GM18502 (cell line): ENCODE data around the gene SEC11A.
"Not testable (repeated sequence)": the region's sequence is repeated elsewhere in the genome, so short reads cannot be mapped to it uniquely, and the experiment has no call there.

ENCODE experiments used
- ATAC-seq: cut with Tn5 transposase; IDR thresholded peaks from one replicate; pipeline ENCODE4 v1.9.1; 2021; ENCODE audit warnings: mild to moderate bottlenecking; ENCODE audit not compliant: unreplicated experiment, poor library complexity

SEC11A gene

DNA sequence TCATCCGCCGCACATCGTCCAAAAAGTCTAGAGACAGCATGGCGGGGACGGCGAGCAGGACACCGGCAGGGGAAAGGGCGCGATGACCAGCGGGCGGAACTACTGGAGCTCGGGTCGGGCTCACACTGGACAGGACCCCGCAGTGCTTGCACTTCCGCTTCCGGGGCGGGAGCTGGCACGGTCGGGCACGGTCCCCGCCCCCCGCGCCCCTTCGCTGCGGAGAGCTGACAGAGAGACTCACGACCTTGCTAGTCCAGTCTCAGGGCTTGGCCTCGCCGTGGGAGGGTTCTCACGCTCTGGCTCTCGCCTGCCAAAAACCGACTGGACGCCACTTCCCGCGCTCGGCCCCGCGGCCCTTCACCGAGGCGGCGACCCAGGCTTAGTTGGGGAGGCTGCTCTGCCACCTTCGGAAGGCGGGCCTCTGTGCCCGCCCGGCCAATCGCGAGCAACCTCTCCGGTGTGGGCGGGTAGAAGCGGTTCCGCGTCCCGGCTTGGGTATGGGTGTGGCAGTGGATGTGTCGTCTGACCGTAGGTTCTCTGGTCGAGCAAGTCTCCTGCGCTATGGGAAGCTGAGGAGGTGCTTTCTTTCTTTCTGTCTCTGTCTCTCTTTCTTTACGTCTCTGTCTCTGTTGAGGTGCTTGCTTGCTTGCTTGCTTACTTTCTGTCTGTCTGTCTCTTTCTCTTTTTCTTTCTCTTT is at the start of gene SEC11A:
Gene SEC11A, minus strand, starts transcription at position 104 of the 697 bp plus-strand sequence. Its CDS starts 64 bp downstream, at position 40.
- ATAC-seq, result peak; percentile 96

DNA sequence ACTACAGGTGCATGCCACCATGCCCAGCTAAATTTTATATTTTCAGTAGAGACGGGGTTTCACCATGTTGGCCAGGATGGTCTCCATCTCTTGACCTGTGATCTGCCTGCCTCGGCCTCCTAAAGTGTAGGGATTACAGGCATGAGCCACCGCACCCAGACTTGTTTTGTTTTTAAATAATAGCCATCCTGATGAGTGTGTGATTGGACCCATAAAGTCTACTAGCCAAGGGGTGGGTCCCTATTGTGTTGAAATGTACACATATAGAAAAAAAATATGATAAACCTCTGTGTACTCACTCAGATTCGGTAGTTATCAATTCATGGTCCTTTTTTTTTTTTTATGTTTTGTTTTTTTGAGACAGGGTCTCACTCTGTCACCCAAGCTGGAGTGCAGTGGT is 49.7 kb upstream of the SEC11A start:
- no peak for ATAC-seq

DNA sequence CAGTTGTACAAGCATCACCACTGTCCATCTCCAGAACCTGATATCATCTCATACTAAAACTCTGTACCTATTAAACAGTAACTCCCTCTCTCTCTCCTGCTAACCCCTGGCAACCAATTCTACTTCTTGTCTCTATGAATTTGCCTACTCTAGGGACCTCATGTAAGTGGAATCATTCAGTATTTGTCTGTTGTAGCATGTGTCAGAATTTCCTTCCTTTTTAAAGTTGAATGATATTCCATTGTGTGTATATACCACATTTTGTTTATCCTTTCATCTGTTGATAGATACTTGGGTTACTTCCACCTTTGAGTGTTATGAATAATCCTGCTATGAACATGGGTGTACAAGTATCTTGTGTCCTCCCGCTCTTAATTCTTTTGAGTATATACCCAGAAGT is 49.0 kb upstream of the SEC11A start:
- ATAC-seq, result no peak

DNA sequence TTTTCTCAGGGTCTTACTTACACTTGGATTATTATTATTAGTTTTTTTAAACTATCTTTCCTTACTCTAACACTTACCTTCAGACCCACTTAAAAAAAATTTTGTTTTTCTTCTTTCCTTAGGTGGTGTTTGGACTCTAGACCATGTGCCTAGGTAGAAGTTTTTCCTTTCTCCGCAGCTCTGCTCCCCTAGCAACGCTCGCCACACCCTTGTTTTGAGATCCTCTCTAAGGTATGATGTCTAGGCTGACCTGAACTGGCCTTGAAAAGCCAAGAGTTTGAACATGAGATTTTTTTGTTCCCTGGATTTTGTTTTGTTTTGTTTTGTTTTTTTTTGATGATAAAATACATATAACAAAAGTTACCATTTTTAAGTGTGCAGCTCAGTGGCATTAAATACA is 48.6 kb upstream of the SEC11A start:
- no peak for ATAC-seq

DNA sequence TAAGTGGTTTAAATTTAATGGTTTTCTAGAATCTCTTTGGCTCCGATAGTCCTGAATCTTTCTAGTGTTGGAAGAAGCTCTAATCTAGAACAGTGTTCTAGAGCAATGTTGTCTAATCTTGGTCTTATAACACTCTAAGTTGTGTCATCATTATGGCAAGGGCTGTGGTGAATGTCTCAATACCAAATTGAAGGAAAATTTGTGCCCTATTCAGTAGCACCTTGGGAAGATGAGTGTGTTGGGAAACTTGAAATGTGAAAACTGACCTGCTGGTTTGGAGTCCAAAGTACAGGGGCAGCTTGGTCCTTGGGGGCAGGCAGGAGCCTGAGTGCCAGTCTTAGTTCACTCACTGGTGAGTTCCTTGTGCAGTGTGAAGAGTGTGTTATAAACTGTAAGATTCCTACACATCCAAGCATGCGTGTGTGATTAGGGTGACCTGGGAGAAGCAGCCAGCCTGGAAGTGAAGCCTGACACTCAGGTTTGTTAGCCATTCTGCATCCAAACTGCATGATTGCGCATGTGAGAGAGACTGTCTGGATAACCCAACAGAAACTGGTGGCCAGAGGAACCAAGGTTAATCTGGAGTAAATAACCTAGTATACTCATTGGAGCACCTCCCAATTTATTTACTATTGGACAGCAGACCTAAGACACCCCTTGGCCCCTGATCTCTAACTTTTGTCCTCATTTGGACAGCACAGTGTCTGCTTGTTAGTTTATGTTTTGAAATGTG is 47.1 kb upstream of the SEC11A start:
- ATAC-seq, result no peak

DNA sequence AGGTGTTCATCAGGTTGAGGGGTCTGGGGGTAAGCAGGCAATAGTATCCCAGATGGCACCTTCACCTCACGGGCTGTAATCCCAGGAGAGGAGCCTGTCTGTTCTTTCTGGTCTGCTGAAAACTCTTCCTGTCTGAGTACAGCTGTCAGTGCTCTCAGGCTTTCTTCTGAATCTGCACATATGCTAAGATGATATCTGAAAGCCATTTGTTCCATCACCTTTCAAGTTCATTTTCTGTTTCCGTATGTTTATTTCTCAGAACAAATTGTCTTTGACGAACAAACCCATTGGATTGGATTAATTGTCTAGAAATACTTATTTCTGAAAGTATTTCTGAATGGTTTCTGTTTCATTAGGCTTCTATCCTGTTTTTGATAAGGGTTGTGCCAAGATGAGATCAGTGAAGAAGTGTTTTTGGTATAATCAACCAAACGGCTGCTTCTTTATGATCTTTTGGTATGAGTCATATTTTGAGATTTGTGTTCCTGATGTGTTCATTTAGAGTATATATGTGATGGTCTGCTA is 45.7 kb upstream of the SEC11A start:
- ATAC-seq, result peak; percentile 60

DNA sequence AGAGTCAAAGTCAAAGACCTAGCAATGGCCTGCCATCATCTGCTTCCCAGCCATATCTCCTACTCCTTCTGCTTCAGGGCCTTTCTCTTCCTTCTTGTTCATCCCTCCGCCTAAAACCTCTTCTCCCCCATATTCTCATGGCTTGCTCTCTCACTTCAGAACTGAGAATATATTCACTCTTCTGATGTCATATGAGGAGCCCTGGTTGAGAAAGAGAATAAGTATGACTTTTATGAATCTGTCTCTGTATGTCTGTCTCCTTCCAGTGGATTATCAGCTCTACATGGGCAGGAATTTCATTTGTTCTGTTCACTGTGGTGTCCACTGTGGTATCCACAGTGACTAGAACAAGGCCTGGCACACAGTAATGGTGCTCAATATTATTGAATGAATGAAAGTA is 44.3 kb upstream of the SEC11A start:
- ATAC-seq, result no peak

DNA sequence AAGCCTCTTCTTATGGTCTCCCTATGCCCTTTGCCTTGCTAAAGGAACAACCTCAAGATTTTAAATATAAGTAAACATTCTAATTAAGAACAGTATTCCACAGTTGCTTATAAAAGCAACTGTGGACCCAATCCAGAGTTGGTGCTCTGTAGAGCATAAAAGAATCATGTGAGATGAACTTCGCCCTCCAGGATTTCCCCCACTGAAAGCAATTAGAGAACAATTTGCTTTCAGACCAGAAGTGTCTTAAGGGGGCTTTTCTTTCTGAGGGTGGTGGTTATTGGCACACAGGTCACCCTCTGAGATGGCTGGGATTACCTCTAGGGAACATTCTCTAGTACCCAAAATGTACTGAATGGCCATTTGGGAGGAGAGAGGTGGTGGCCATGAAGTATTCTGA is 43.1 kb upstream of the SEC11A start:
- no peak for ATAC-seq

DNA sequence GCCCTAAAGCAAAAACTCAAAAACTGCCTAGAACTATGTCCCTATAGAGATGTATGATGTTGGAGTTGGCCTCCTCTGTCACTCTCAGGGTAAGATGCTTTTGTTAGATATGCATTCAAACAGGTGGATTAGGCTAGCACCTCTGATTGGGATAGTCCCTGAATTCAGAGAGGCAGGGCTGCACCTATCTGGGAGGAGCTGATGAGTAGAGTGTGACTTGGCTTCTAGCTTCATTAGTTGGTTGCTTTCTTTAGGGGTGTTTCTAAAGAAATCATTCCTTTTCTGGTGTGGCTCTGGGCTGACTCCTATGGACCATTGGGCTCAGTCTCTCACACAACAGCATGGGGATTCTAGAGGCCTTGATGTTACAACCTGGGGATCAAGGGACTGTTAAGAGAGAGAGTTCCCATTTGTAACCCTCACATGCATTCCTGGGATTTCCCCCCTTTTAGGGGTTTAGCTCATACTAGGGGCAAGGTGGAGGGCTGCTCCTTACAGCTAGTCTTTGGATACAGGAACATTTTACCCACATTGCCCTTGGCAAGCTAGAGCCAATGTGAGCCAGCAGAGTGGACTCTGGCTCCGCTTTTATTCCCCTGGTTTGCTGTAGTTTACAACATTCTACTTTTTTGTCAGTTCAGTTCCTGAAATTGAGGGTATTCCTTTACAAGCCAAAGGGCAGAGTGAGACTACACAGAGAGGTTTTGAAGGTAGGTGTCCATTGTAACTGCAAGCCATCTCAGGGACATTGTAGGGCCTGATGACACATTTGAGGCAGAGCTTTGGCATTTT is 40.0 kb upstream of the SEC11A start:
- no peak for ATAC-seq

DNA sequence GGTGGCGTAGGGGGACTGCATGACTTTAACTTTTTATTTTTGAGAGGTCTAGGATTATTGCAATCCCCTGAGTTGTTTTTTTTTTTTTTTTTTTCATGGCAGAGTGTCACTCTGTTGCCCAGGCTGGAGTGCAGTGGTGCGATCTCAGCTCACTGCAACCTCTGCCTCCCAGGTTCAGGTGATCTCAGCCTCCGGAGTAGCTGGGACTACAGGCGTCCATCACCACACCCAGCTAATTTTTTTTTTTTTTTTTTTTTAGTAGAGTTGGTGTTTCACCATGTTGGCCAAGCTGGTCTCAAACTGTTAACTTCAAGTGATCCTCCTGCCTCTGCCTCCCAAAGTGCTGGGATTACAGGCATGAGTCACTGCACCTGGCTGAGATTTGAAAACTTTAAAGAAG is 39.0 kb upstream of the SEC11A start:
- not testable (repeated sequence) for ATAC-seq

DNA sequence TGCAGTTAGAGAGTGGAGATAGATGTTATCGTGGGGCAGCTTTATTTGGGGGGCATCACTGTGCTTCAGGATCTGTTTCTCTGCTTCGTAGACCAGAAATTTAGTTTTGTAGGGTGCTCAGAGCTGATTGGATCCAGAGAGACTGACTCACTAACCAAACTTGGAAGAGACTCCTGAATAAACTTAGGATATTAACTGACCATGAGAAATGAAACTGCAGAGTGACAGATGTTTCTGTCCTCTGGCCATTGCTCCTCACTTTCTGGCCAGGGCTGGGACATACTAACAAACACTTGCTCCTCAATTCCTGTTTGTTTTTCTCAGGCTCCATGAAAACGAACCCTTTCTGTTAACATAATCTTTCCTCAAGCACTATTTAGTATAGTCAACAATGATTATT is 36.8 kb upstream of the SEC11A start:
- ATAC-seq, result no peak

DNA sequence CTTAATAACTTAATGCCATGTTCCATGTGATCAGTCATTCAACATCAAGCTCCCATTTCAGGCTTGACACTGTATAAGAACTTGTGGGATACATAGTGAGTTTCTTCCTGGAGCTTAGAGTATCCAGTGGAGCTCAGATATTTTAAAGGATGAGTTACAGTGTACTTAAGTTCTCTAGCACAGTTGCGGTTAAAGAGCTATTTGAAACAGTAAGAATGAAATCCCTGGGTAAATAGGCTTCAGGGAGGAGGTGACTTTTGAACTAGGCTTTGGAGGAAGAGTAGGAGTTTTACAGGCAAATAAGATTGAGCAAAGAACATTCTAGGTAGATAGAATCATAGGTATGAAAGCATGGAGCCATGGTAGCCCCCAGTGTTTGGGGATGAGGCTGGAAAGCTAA is 36.3 kb upstream of the SEC11A start:
- no peak for ATAC-seq

DNA sequence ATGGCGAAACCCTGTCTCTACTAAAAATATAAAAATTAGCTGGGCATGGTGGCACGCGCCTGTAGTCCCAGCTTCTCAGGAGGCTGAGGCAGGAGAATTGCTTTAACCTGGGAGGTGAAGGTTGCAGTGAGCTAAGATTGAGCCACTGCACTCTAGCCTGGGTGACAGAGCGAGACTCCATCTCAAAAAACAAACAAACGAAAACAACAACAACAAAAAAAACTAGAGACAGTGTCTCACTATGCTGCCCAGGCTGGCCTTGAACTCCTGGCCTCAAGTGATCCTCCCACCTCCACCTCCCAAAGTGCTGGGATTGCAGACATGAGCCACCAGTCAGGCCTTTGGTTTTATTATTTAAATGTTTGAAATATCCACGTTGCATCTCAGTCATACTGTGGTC is 35.8 kb upstream of the SEC11A start:
- not testable (repeated sequence) for ATAC-seq

DNA sequence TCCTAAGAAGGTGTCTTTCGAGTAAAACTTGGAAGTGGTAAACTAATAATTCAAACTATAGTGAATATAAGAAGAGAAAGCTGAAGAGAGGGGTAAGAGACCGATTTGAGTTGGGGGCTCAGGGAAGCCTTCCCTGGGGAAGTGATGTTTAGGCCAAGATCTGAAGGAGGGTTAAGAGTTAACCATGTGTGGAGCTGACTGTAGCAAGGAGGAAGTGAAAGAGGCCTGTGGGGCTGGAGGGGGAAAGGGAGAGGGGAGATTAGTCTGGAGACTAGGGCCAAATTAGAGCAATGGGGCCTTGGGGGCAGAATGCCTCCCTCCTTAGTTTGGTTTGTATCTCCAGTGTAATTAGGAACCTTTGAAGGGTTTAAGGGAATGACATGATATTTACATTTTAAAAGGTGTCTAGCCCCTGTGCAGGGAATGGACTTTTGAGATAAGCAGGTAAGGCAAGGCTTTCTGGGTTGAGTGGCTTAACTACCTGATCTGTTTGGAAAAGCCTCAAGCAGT is 34.7 kb upstream of the SEC11A start:
- ATAC-seq, result peak; percentile 38

DNA sequence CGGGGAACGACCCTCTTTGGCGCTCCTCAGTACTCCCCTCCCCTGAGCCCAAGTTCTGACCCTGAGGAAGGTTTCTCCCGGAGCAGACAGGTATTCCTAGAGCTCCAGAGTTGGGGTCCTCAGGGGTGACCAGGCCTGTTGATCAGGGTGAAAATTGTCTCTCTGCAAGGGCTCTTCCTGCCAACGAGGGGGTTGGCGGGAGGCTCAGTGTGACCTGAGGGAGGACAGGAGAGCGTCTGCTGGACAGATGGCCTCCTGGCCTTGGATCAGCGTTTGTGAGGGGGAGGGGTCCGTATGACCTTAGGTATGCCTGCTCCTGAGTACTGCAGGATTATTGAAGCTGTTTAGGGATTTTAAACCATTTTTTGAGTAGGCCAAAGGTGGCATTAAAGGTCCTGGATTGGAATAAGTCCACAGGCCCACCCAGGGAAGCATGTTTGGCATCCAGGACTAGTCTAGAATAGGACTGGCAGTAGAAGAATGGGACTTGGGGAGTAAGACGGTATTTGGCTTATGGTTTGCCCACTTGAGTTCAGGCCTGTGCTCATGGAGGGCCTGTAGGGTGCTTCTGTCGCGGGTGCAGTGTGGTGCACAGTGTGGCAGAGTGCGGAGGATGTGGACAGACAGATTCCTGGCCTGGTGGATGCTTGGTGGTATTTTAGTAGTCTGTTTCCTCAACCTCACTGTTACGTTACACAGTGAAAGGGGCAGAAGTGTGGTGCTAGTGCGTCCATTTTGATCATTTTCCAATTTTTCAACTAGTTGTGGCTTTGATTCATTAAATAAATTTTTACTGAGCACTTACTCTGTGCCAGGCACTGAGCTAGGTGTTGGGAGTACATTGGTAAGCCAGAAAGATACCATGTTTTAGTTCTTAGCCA is 33.4 kb upstream of the SEC11A start:
- ATAC-seq, result peak; percentile 4

DNA sequence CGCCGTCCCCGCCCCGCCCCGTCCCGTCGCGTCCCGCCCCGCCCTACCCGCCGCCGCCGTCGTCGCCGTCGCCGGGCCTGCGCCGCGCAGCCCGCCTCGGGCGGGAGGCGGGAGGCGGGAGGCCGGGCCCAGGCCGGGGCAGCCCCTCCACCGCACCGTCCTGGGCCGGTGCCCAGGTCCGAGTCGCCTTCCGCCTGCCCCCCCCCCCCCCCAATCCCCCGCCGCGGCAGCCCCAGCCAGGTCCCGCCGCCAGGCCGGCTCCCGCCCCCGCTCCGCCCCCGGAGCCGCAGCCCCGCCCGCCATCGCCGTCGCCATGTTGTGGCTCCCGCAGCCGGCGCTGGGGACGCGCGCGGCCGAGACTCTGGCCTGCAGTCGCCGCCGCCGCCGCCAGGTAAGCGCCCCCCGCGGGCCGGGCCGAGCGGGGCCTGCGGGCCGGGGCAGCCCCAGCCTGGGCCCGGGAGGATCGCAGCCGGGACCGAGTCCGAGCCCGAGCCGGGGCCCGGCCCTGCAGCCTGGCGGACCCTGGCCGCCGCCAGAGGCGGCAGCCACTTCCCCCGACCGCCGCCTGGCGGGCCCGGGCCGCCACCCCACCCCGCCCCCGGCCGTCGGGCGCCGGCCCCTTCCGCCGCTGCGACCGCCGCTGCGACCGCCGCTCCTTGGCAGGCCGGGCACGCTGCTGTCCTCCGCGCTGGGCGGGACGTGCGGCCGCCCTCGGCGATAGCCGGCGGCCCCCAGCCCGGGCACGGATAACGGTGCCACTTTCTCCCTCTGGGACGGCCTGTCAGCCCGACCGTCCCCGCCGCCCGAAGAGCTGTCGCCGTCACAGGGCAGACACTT is 32.6 kb upstream of the SEC11A start, which contains the start of gene ZNF592:
Gene ZNF592, plus strand, starts transcription at position 319 of the 837 bp plus-strand sequence. CDS start 34,084 bp downstream, outside the sequence.
- ATAC-seq, result peak; percentile 57

DNA sequence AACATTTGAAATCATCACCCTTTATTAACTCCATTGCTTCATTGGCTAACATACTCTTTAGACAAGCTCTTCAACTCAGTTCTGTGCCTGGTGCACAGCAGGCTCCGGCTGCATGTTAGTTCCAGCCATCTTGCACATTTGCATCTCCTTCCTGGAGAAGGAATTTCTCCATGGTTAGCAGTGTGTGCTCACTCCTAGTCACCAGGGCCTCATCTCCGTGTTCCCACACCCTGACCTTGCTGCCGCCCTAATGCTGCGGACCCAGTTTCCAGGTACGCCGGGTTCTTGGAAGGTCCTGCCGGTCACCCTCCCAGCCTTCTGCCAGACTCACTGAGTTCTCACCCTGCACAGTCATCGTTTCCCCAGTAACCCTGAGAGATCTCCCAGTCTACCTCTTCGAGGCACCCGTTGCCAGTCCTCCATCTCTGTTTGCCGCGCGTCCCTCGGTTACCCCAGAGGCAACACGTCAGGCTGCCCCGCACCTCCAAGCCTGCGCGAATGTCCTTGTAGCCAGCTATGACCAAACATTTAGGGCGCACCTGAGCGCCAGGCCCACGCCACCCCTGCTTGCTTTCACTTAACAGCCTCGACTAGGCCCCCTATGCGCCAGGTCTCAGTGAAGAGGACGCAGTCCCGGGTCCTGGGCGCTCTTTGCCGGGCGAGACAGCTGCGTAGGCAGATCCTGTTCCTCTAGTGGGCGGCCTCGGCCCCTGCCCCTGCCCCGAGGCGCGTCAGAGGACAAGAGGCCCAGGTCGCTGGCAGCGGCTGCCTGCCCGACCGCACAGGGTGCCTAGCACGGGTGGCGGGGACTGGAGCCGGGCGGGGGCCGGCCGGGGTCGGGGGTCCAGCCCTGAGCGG is 31.7 kb upstream of the SEC11A start:
- ATAC-seq, result peak; percentile 56

DNA sequence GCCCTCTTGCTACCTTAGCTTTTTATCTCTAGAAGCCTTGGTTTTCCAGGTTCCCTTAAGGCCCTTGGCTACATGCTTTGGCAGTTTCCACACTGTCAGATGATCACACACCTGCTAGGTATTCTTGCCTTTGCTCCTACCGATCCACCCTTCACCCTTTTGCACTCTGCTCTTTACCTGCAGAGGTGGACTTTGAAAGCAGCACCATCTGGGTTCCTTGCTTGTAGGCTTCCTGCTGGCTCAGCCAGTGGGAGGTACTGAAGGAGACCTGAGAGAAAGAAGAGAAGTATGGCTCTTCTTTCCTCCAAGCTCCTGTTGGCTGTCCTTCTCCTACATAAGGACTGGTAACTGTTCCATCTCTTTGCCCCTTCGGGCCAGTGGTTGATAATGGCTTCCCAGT is 25.2 kb upstream of the SEC11A start:
- no peak for ATAC-seq
